ENCODE measurements around the gene CYP4B1.

GRCh38 chr1:46774297-46774696 lies 24.5 kb upstream of the CYP4B1 start:
- TF ChIP-seq CTCF (IDR thresholded peaks at IDR 0.05) (no peak), POLR2A (IDR thresholded peaks at IDR 0.05) (no peak)
